GM12891 (cell line): Measurements from ENCODE around the gene MRAS.

ENCODE experiments used
- DNase-seq: peaks from one replicate; pipeline ENCODE4 v3.0.0; 2011; ENCODE audit warnings: low spot score; ENCODE audit not compliant: insufficient read length
- FAIRE-seq: peaks from 2 replicates; lab custom pipeline; 2011; peaks lifted over from hg19 to GRCh38; lab: Jason Lieb, UNC
- PAX5 ChIP-seq: IDR thresholded peaks from 2 replicates; pipeline ENCODE4 v1.6.1; 2011; ENCODE audit warnings: low read length, moderate library complexity, mild to moderate bottlenecking; ENCODE audit not compliant: insufficient read depth, severe bottlenecking
- POLR2A ChIP-seq: IDR thresholded peaks from 2 replicates; pipeline ENCODE4 v1.6.1; 2011; ENCODE audit warnings: low read depth, low read length, control low read depth
- POLR2AphosphoS5 ChIP-seq: IDR thresholded peaks from 2 replicates; pipeline ENCODE4 v1.6.1; 2011; ENCODE audit warnings: low read depth, low read length, control low read depth
- POU2F2 ChIP-seq: IDR thresholded peaks from 2 replicates; pipeline ENCODE4 v1.6.1; 2011; ENCODE audit warnings: low read depth, mild to moderate bottlenecking, control low read depth, low read length, moderate library complexity
- SPI1 ChIP-seq: IDR thresholded peaks from 2 replicates; pipeline ENCODE4 v1.6.1; 2011; ENCODE audit warnings: low read depth, low read length, control low read depth
- TAF1 ChIP-seq: IDR thresholded peaks from 2 replicates; pipeline ENCODE4 v1.6.1; 2011; ENCODE audit warnings: low read depth, low read length, control low read depth

Gene MRAS

DNA sequence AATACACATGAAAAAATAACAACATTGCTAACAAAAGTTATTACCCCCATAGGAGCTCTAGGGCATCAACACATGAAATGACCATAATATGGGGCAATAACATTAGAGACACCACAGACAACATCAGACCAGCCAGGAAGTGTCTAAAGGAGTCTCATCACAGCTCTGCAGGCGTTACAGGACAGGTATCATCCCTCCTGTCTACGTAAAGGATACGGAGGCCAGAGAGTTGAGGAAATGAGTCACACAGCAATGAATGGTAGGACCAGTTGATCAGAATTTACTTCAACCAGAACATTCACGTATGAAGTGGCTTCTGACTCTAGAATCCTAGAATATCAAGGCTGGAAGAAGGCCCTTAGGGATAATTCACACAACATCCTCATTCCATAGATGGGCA, 20.5 kb upstream of the MRAS start:
- DNase-seq (no peak), FAIRE-seq (no peak)
- TF ChIP-seq POLR2A (no peak), POU2F2 (no peak), PAX5 (no peak), TAF1 (no peak), POLR2AphosphoS5 (no peak), SPI1 (no peak)

GRCh38 chr3:138328341-138328740, 20.0 kb upstream of the MRAS start:
- DNase-seq, result no peak
- no peak for FAIRE-seq
- TF ChIP-seq POLR2A (no peak), TAF1 (no peak), SPI1 (no peak), POU2F2 (no peak), PAX5 (no peak), POLR2AphosphoS5 (no peak)

DNA sequence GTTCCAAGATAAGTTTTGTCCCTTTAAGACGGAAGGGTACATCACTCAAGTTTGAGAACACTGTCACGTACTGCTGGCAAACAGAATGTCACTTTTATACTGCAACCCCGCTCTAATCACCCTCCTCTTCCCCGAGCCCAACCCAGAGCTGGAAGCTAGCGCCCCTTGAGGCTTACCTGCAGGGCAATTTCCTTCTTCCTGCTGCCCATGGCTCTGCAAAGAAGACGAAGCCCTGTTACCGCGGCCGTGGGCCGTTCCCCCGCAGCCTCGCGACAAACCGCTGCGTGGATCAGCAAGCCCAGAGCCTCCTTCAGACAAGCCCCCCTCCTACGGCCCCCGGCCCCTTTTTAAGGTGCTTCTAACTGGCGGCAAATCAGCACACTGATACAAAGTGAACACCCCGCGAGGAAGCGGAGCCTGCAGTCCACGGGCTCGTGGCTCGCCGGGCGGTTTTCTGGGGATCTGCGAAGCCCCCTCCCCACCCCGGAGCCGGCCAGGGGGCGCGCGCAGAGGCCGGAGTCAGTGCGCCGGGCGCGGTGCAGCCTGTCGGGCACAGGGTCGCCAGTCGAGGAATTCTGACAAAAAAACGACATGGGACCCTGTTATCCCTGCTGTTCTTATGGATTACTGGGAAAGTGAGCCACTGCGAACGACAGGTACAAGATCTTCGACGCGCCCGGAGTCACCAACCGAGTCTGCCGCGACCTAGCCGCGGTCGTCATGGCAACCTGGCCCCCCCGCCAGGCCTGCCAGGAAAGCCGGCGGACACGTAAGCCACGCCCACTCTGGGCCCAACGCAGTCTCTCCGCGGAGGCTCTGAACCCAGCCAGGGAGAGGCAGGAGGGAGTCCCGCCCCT, 19.0 kb upstream of the MRAS start, which contains the start of gene NME9:
Gene NME9 (minus strand): TSS at position 725 of the 857 bp plus-strand sequence. CDS start 516 bp downstream, at position 209.
- DNase-seq (peak; percentile 48), FAIRE-seq (peak; percentile 85)
- TF ChIP-seq PAX5 (no peak), TAF1 (no peak), POLR2A (no peak), POU2F2 (no peak)

GRCh38 chr3:138329984-138330293, 18.4 kb upstream of the MRAS start:
- no peak for TF ChIP-seq SPI1
- no peak for TF ChIP-seq TAF1
- no peak for TF ChIP-seq POU2F2
- TF ChIP-seq POLR2AphosphoS5, result no peak
- TF ChIP-seq POLR2A, result no peak
- TF ChIP-seq PAX5, result no peak
- DNase-seq, result no peak
- FAIRE-seq, result no peak

DNA sequence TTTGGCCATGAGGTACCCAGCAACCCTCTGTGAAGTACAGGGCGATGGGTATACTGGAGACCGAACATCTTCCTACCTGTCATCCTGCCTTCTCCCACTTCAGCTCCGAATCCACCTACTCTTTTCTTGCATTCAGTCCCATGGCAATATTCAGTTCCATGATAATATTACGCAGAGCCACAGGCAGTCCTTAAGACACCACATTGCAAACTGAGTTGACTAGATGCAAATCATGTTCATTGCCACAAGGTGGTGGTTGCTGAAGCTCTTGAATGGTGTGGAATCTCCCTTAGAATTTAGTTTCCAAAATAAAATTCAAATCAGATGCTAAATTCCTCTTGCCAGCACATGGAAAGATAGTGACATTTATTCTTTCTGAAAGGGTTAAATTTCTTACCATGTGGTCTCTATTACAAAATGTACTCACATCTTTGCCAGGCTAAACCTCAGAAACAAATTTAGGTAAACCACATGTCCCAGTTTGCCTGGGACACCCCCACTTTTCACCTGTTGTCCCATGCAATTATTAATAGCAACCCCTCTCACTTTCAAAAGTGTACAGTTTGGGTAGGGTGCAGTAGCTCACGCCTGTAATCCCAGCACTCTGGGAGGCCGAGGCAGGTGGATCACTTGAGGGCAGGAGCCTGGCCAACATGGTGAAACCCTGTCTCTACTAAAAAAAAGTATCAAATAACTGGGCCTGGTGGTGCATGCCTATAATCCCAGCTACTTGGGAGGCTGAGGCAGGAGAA, 17.1 kb upstream of the MRAS start:
- DNase-seq (no peak), FAIRE-seq (peak; percentile 48)
- TF ChIP-seq SPI1 (no peak), POU2F2 (no peak), TAF1 (no peak), PAX5 (no peak), POLR2A (no peak), POLR2AphosphoS5 (no peak)

DNA sequence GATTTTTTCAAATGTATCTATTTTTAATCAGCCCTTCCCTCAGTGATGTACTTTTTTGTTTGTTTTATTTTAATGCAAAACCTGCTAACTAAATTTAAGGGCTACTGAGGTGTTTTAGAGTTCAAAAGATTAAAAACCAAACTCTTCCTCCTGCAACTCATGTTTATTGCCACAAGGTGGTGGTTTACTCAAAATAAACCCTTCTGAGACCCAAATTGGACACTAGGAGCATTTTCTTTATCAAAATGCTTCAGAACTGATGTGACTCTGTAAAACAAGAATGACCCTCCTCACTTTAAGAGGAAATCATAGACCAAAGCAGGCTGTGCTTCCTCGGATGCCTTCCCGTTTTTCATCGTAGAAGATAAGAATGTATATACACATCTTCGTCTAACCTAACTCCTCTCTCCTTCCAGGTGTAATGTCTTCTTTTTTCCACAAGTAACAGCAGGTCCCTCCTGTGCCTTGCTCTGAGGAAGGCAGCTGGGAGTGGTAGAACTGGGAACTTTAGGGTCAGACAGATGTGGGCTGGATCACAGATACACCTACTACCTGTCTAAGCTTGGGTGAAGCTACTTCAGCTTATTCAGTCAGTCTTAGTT, 15.8 kb upstream of the MRAS start:
- FAIRE-seq (no peak), DNase-seq (no peak)

GRCh38 chr3:138334608-138335007, 13.8 kb upstream of the MRAS start:
- no peak for FAIRE-seq
- no peak for DNase-seq
- TF ChIP-seq TAF1, result no peak
- no peak for TF ChIP-seq POLR2A
- no peak for TF ChIP-seq SPI1
- TF ChIP-seq POU2F2, result no peak
- no peak for TF ChIP-seq POLR2AphosphoS5
- TF ChIP-seq PAX5, result no peak

More for the DNA sequence above, 15.8 kb upstream of the MRAS start:
- TF ChIP-seq POLR2AphosphoS5, result no peak
- TF ChIP-seq POLR2A, result no peak
- no peak for TF ChIP-seq SPI1
- no peak for TF ChIP-seq POU2F2
- no peak for TF ChIP-seq TAF1
- TF ChIP-seq PAX5, result no peak

- no peak for FAIRE-seq
- TF ChIP-seq SPI1 (no peak), PAX5 (no peak), POLR2AphosphoS5 (no peak), POU2F2 (no peak), POLR2A (no peak), TAF1 (no peak)
- DNase-seq, result no peak
Observed at GRCh38 chr3:138336454-138336999, 11.9 kb upstream of the MRAS start.
